Activated CD8-positive, alpha-beta T cell treated with anti-CD3 and anti-CD28 coated beads, Interleukin-2, amount 10 ng/mL, durations not matched to agents 7 days and 5 days (primary cell): ENCODE data around the gene MAP1LC3C. TPM values are rescaled to one million over a fixed set of nuclear protein-coding genes. Genes with fewer than 3 reads are reported as not detected.

Experiments
- ATAC-seq: fragments of 150-1000 bp; cut with Tn5 transposase; one replicate; pipeline ENCODE4 v1.10.0; 2021; ENCODE audit warnings: moderate library complexity
- CTCF ChIA-PET: fragments of 350-600 bp; sonication (Branson Sonifier 250); formaldehyde crosslinking; loops from one replicate; lab custom pipeline; 2021; ENCODE audit warnings: antibody characterized with exemption; lab: Charles Lee
- POLR2A ChIA-PET: fragments of 350-600 bp; sonication (Branson Sonifier 250); formaldehyde crosslinking; loops from one replicate; lab custom pipeline; 2021; ENCODE audit warnings: antibody characterized with exemption; lab: Charles Lee
- DNase-seq: peaks from one replicate; pipeline ENCODE4 v3.0.0-alpha.2; 2020
- H3K27ac Mint-ChIP-seq: one replicate; pipeline ENCODE4 v1.8.0; 2021; ENCODE audit warnings: mild to moderate bottlenecking, mixed read lengths
- H3K27me3 Mint-ChIP-seq: one replicate; pipeline ENCODE4 v1.8.0; 2021; ENCODE audit warnings: low read depth, mixed read lengths
- H3K36me3 Mint-ChIP-seq: one replicate; pipeline ENCODE4 v1.8.0; 2021; ENCODE audit warnings: low read depth, mixed read lengths
- H3K4me1 Mint-ChIP-seq: one replicate; pipeline ENCODE4 v1.8.0; 2021; ENCODE audit warnings: low read depth, mixed read lengths
- H3K4me3 Mint-ChIP-seq: one replicate; pipeline ENCODE4 v1.8.0; 2021; ENCODE audit warnings: mild to moderate bottlenecking, mixed read lengths
- H3K9me3 Mint-ChIP-seq: one replicate; pipeline ENCODE4 v1.8.0; 2022; ENCODE audit warnings: mixed read lengths; ENCODE audit not compliant: insufficient read depth
- total RNA-seq, 2 experiments: library from RNA; stranded (reverse); gene quantifications; one replicate each; pipeline ENCODE4 v1.2.3, GENCODE V29; 2021

The MAP1LC3C gene
- total RNA-seq, 2 experiments from 2014 or later: not detected

DNA sequence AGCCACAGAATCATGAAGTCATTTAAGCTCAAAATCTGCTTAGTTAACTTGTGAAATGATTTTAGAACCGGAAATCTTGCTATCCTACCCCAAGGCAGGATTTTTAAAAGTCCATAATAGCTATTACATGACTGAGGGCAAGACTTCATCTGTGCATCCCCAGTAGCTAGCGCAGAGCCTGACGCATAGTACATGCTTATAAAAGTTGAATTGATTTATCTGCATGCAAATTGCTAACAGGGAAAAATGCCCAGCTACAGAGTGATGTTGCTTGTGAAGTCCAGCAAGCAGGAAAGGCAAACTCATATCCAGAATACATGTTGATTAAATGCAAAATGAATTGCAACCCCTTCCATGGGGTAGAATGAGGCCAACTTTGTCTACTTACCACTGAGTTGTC lies 8.1 kb upstream of the MAP1LC3C start:
- no peak overlapping the region for H3K27ac Mint-ChIP-seq
- ChIA-PET POLR2A (no interaction called here), CTCF (interaction anchor here (0.8 to 2.4 kb wide), 2 partner anchors 9 to 21 kb away, joined by 3 to 10 read pairs; no protein-coding TSS in a partner anchor)
- no peaks in the 10 kb centered on the region for H3K27me3 Mint-ChIP-seq
- H3K4me1 Mint-ChIP-seq: no peaks in the 10 kb centered on the region
- ATAC-seq (no peak), DNase-seq (no peak)
- H3K4me3 Mint-ChIP-seq: no peak overlapping the region
- no peaks in the 10 kb centered on the region for H3K36me3 Mint-ChIP-seq
- H3K9me3 Mint-ChIP-seq: no peaks in the 10 kb centered on the region

DNA sequence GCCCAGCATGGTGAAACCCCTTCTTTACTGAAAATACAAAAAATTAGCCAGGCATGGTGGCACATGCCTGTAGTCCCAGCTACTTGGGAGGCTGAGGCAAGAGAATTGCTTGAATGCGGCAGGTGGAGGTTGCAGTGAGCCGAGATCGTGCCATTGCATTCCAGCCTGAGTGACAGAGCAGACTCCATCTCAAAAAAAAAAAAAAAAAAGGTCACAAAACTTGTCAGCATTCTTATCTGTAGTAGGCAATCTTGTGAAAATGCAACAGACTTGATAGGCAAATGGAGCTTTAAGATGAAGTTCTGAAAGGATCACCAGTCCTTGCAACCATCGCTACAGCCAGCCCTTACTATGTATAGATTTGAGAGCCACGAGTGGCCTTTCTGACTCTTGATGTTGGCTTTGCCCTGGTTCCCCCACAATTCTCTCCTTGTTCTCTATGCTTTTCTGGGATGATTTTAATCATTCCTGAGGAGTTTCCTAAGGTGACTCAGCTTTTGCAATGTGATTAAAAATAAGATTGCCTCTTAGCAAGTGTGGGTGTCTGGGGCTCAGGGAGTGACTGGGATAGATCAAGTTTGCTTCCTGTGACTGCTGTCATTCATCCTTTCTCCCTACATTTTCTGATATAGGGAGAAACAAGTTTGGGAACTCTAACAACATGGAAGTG lies 7.1 kb upstream of the MAP1LC3C start:
- Mint-ChIP-seq H3K4me3 (no peak overlapping the region), H3K9me3 (no peaks in the 10 kb centered on the region), H3K27me3 (no peaks in the 10 kb centered on the region), H3K36me3 (no peaks in the 10 kb centered on the region), H3K27ac (no peak overlapping the region), H3K4me1 (no peaks in the 10 kb centered on the region)
- POLR2A ChIA-PET: no interaction called here
- ATAC-seq (no peak), DNase-seq (no peak)
- CTCF ChIA-PET: interaction anchor here (0.8 to 2.4 kb wide), 2 partner anchors 8 to 20 kb away, joined by 3 to 10 read pairs; no protein-coding TSS in a partner anchor

DNA sequence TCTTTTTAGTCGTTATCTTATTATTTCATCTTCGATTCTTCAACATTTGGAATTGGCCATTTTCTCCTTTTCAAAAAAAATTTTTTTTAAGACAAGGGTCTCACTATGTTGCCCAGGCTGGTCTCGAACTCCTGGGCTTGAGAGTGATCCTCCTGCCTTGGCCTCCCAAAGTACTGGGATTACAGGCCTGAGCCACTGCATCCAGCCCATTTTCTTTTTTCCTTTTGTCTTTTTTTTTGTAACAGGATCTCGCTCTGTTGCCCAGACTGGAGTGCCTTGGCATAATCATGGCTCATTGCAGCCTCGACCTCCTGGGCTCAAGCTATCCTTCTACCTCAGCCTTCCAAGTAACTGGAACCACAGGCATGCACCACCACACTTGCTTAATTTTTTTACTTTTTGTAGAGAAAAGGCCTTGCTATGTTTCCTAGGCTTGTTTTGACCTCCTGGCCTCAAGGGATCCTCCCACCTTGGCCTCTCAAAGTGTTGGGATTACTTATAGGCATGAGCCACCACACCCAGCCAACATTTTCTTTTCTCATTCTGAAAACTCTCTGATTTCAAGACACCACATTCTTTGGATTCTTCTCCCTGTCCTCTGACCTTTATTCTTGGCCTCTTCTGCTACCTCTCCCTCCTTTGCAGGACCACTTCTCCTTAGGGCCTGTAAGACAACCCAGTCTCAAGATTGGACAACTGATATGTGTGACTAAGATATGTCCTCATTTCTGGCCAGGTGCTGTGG lies 6.0 kb upstream of the MAP1LC3C start:
- H3K4me1 Mint-ChIP-seq: no peaks in the 10 kb centered on the region
- H3K36me3 Mint-ChIP-seq: no peaks in the 10 kb centered on the region
- POLR2A ChIA-PET: interaction anchor here (0.8 kb wide), 1 partner anchor 167 kb away, joined by 5 read pairs; no protein-coding TSS in a partner anchor

DNA sequence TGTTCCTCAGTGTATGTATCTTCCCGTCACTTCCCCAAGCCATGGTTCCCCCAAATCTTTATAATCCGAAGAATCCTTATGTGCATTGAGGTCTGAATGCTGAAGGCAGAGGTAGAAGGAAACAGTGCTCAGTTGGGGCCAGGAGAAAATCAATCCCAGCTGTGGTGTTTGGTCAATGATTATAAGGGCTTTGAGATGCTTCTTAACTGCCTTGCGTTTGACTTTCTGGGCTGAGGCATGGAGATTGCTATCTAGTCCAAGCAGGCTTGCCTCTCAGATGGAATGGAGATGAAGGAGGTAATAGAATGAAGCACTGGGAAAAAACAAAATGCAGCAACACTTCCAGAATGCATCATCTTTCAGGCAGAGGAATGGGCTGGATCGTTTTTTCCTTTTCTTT lies 3.6 kb upstream of the MAP1LC3C start:
- CTCF ChIA-PET: no interaction called here
- H3K36me3 Mint-ChIP-seq: no peaks in the 10 kb centered on the region
- ATAC-seq (no peak), DNase-seq (no peak)
- no peaks in the 10 kb centered on the region for H3K9me3 Mint-ChIP-seq
- no peak overlapping the region for H3K27ac Mint-ChIP-seq
- H3K27me3 Mint-ChIP-seq: no peaks in the 10 kb centered on the region
- H3K4me3 Mint-ChIP-seq: no peak overlapping the region
- peaks cover 6% of the 10 kb centered on the region for H3K4me1 Mint-ChIP-seq
- POLR2A ChIA-PET: no interaction called here

More for the DNA sequence above, 6.0 kb upstream of the MAP1LC3C start:
- Mint-ChIP-seq H3K27ac (no peak overlapping the region), H3K4me3 (no peak overlapping the region), H3K27me3 (no peaks in the 10 kb centered on the region), H3K9me3 (no peaks in the 10 kb centered on the region)
- ATAC-seq: no peak
- CTCF ChIA-PET: no interaction called here
- no peak for DNase-seq

DNA sequence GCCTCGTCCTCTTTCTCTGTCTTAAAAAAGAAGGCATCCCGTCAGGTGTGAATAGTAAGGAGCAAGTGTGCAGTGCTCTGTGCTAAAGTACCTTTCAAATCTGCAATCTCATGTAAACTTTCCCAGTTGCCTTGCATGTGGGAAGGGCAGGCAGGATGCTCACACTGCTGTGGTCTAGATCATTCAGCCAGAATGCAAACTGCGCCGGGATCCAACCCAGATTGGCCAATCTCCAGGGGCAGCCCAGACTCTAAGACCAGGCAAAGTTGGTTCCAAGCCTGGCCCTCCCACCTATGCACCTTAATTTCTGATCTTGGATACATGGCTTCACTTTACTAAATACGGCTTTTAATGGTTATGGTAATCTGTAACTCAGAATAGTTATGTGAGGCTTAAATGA lies 3.2 kb upstream of the MAP1LC3C start:
- DNase-seq (no peak), ATAC-seq (no peak)
- Mint-ChIP-seq H3K9me3 (no peaks in the 10 kb centered on the region), H3K4me3 (no peak overlapping the region), H3K27me3 (no peaks in the 10 kb centered on the region), H3K36me3 (no peaks in the 10 kb centered on the region), H3K27ac (no peak overlapping the region), H3K4me1 (peaks cover 6% of the 10 kb centered on the region)
- POLR2A ChIA-PET: no interaction called here
- CTCF ChIA-PET: interaction anchor here (1.4 kb wide), 1 partner anchor 106 kb away, joined by 3 read pairs; no protein-coding TSS in a partner anchor

DNA sequence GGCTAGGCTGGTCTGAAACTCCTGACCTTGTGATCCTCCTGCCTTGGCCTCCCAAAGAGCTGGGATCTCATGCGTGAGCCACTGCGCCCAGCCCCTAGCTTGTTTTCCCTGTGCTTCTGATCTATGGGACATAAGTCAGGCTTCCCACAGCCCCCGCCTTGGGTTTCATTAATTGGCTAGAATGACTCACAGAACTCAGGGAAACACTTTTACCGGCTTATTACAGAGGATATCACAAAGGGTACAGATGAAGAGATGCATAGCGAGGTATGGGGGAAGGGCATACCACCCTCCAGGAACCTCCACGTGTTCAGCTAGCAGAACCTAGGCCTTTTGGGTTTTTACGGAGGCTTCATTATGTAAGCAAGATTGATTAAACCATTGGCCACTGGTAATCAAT lies 1.5 kb upstream of the MAP1LC3C start:
- Mint-ChIP-seq H3K36me3 (no peaks in the 10 kb centered on the region), H3K27ac (no peak overlapping the region), H3K27me3 (no peaks in the 10 kb centered on the region), H3K9me3 (no peaks in the 10 kb centered on the region), H3K4me1 (peaks cover 6% of the 10 kb centered on the region), H3K4me3 (no peak overlapping the region)
- ChIA-PET CTCF (no interaction called here), POLR2A (no interaction called here)
- ATAC-seq (no peak), DNase-seq (no peak)

DNA sequence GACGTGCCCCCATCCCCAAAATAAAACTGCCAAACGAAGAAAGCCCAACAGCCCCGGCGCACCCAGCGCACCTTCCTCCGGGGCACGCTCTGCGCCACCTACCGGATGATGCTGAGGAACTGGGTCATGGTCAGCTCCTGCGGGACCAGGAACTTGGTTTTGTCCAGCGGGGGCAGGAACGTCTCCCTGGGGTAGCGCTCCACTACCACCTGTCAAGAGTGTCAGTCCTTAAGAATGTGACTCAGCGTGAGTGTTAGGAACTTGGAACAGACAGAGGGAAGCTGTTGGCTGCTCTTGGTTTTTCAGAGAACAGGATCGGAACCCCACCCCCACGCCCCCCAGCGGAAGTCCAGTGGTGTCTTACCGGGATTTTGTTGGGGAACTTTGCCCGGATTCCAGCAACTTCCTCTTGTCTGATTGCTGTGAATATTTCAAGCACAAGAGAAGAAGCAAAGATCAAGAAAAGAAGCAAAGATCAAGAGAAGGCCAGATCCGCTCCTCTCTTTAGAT lies 431 bp downstream of the MAP1LC3C start:
- DNase-seq (peak; percentile 63), ATAC-seq (peak; percentile 84)
- POLR2A ChIA-PET: no interaction called here
- H3K4me1 Mint-ChIP-seq: peaks cover 6% of the 10 kb centered on the region
- no peak overlapping the region for H3K27ac Mint-ChIP-seq
- no peaks in the 10 kb centered on the region for H3K27me3 Mint-ChIP-seq
- no peaks in the 10 kb centered on the region for H3K9me3 Mint-ChIP-seq
- CTCF ChIA-PET: interaction anchor here (0.9 to 2.8 kb wide), 15 partner anchors 8 to 472 kb away, joined by 3 to 19 read pairs (median 4); no protein-coding TSS in a partner anchor
- no peaks in the 10 kb centered on the region for H3K36me3 Mint-ChIP-seq
- H3K4me3 Mint-ChIP-seq: peak overlapping the region; percentile 63

DNA sequence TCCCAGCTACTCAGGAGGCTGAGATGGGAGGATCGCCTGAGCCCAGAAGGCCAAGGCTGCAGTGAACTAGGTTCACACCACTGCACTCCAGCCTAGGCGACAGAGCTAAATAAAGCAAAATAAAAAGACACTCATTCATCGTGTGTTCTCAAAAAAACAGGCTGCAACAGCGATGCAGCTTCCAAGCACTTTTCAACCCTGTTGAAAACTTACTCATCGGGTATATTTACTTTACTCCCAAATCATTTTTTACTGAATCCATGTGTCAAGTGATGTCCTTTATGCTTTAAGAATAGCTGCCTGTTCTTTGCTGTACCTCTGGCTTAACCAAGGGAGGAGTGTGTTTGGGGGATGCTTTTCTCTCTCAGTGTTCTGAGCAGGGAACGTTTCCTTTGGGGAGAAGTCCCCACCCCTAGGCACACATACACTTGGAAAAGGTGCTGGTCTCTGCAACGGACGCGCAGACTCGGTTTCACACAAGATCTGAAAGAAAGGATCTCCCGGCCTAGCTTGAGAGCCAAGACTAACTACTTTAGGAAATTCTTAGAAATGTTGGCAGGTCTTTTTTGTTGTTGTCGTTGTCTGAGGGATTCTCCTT lies 1.4 kb downstream of the MAP1LC3C start:
- DNase-seq (no peak), ATAC-seq (no peak)
- no peaks in the 10 kb centered on the region for H3K36me3 Mint-ChIP-seq
- no peaks in the 10 kb centered on the region for H3K9me3 Mint-ChIP-seq
- H3K4me3 Mint-ChIP-seq: no peak overlapping the region
- H3K27me3 Mint-ChIP-seq: no peaks in the 10 kb centered on the region
- CTCF ChIA-PET: interaction anchor here (1.1 to 2.8 kb wide), 11 partner anchors 9 to 387 kb away, joined by 3 to 19 read pairs (median 3); no protein-coding TSS in a partner anchor
- peaks cover 6% of the 10 kb centered on the region for H3K4me1 Mint-ChIP-seq
- H3K27ac Mint-ChIP-seq: no peak overlapping the region
- POLR2A ChIA-PET: no interaction called here

DNA sequence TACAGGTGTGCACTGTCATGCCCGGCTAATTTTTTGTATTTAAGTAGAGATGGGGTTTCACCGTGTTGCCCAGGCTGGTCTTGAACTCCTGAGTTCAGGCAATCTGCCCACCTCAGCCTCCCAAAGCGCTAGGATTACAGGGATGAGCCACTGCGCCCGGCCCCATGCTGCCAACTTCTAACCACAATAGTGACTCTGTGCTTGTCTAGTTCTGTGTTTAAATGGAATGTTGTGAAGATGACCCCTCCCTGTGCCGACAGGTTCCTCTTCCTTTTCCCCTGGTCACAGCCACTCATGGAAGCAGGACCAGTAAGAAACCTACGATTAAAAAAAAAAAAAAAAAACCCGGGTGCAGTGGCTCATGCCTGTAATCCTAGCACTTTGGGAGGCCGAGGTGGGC lies 4.7 kb downstream of the MAP1LC3C start:
- ChIA-PET CTCF (no interaction called here), POLR2A (no interaction called here)
- Mint-ChIP-seq H3K27ac (no peak overlapping the region), H3K4me1 (peaks cover 6% of the 10 kb centered on the region), H3K36me3 (no peaks in the 10 kb centered on the region), H3K9me3 (no peaks in the 10 kb centered on the region), H3K27me3 (no peaks in the 10 kb centered on the region), H3K4me3 (no peak overlapping the region)
- DNase-seq (no peak), ATAC-seq (no peak)

DNA sequence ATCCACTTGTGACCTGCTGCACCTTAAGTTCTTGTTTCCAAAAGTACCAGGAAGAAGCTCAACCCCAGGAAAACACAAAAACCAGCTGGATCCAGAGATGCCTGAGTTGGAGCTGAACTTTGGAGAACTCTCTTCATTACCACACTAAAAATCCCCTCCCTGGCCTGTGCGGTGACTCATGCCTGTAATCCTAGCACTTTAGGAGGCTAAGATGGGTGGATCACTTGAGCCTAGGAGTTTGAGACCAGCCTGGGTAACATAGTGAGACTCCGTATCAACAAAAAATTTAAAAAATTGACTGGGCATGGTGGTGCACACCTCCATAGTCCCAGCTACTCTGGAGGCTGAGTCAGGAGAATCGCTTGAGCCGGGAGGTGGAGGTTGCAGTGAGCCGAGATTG lies 6.2 kb downstream of the MAP1LC3C start:
- H3K4me1 Mint-ChIP-seq: no peaks in the 10 kb centered on the region
- no peaks in the 10 kb centered on the region for H3K27me3 Mint-ChIP-seq
- H3K4me3 Mint-ChIP-seq: no peak overlapping the region
- no peak overlapping the region for H3K27ac Mint-ChIP-seq
- DNase-seq (no peak), ATAC-seq (no peak)
- H3K36me3 Mint-ChIP-seq: no peaks in the 10 kb centered on the region
- ChIA-PET POLR2A (no interaction called here), CTCF (no interaction called here)
- H3K9me3 Mint-ChIP-seq: no peaks in the 10 kb centered on the region

DNA sequence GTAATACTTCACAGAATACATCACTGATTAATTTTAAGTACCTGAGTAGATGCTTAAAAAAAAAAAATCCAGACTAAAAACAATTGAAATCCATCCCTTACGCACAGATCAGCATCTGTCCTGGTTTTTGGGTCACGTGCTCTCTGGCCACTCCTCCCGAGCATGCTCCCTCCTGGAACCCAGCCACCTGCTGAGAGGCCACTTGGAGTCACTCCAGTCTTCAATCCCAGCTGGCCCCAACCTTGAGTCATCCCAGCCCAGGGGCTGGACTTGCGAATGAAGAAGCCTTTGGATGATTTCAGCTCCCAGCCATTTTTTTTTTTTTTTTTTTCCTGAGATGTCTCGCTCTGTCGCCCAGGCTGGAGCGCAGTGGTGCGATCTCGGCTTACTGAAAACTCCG lies 8.9 kb downstream of the MAP1LC3C start:
- no peak for DNase-seq
- no peaks in the 10 kb centered on the region for H3K4me1 Mint-ChIP-seq
- ATAC-seq: no peak
- ChIA-PET CTCF (no interaction called here), POLR2A (no interaction called here)
- no peaks in the 10 kb centered on the region for H3K9me3 Mint-ChIP-seq
- H3K27me3 Mint-ChIP-seq: no peaks in the 10 kb centered on the region
- H3K4me3 Mint-ChIP-seq: no peak overlapping the region
- H3K36me3 Mint-ChIP-seq: no peaks in the 10 kb centered on the region
- no peak overlapping the region for H3K27ac Mint-ChIP-seq
